Stimulated activated CD4-positive, alpha-beta T cell treated with anti-CD3 and anti-CD28 coated beads, TNF-alpha, amount 100 ng/mL, for 24 hours (primary cell): Measurements from ENCODE around the gene CTCF.
A peak's percentile ranks its signal among the peaks of the same experiment; 100 is the strongest.

Experiments used
- DNase-seq, 3 experiments: peaks; one replicate each; pipeline ENCODE4 v3.0.0-alpha.2; 2020; ENCODE audit warnings: low read depth in 3 of 3

CTCF gene

DNA sequence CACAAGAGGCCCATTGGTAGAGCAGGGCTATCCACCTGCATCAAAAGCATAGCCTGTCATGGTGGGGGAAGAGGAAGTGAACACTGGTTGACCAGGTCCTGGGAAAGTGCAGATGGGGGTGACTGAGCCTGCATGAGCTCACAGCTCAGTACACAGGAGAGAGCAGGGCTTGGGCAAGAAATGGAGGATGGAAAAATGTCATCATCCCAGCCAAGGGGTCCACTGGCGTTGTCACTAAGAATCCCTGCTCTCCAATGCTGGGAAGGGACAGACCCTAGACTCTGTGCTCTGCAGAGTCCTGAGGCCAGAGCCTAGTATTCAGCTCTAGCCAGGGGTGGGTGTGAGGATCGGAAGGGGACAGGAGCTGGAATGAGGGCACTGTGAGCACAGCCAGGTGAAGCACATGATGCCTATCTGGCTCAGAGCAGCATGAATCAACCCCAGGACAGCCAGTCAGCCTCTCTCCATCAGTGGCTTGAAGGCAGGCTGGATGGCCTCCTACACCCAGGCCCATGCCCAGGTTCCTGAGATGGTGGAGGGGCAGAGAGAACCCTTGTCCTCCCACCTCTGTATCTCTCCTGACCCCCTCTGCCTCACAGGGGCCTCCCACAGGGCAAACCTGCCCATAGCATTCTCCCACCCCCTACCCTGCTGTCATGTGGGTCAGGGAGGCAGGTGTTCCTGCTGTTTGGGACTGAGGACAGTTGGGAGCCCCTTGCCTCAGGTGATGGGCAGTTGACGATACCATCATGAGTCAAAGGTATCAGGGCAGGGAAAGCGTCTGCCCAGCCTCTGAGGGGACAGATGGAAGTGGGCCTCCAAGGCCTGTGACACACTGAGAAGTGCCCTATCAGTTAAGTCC lies 13.8 kb upstream of the CTCF start:
- no peak for DNase-seq

DNA sequence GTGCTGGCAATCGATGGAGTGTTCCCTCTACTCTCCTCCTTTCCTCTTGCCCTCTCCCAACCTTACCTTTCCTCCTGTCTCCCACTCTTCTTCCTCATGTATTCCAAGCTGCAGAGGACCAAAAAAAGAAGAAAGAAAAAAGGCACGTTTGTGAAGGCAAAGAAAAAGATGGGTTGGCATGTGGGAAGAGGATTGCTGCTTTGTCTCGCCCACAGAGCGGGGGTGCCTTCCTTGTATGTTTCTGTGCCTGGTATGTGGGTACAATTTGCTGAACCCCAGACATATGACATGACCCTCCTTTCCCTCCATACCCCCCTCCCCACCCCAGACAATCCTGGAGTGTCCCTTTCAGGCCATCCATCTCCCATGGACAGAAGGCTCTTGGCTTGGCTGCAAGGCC lies 13.1 kb upstream of the CTCF start:
- no peak for DNase-seq

DNA sequence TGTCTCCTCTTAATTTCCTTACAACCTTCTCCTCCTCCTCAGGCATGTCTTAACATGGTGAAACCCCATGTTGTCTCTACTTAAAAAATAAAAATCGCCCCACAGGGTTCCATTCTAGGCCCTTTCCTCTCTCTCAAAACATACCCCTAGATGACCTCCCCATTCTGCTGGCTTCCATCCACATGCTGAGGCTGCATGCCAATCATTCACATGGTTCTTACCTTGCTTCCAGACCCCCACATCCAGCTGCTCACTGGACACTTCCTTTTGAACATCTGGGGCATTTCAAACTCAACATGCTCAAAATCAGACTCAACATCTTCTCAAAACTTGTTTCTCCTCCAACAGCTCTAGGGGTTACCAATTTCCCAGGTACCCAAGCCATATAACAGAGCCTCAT lies 12.4 kb upstream of the CTCF start:
- no peak for DNase-seq

DNA sequence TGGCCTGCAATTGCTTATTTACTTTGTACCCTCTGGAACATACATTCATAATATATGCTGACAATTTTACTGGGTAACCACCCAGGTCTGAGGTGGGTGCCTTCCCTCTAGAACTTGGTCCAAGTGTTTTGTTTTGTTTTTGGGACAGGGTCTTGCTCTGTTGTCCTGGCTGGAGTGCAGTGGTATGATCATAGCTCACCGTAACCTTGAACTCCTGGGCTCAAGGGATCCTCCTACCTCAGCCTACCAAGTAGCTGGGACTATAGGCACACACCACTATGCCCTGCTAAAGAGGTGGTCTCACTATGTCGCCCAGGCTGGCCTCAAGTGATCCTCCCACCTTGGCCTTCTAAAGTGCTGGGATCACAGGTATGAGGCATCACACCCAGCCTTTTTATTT lies 11.2 kb upstream of the CTCF start:
- no peak for DNase-seq

DNA sequence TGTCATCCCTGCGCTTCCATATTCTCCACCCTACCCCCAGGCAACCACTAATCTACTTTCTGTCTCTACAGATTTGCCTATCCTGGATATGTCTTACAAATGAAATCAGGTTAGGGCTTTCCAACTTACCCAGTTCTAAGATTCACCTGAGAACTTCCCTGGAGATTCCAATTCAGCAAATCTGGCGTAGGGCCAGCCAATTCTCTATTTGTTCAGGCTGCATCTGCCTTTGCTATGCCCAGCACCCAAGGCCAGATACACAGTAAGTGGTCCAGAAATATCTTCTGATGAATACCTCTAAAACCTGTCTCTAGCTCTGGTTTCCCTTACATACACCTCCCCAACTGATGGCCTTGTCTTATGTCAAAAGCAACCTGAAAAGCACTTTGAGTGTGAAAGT lies 10.4 kb upstream of the CTCF start:
- DNase-seq = no peak

DNA sequence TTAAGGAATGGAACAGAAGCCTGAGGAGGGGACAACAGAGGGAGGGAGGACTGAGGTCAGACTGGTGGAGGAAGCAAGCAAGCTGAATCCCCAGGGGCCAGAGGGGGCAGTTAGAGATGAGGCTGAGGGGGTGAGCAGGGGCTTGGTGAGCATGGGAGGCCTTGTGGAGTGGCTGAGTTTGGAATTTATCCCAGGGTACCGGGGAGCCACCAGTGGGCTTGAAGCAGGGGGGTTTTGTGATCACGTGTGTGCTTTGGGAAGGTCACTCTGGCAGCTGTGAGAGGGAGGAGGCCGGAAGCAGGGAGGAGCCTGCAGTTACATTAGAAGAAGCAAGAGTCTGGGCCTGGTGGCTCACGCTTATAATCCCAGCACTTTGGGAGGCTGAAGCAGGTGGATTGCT lies 9.8 kb upstream of the CTCF start:
- DNase-seq = no peak

DNA sequence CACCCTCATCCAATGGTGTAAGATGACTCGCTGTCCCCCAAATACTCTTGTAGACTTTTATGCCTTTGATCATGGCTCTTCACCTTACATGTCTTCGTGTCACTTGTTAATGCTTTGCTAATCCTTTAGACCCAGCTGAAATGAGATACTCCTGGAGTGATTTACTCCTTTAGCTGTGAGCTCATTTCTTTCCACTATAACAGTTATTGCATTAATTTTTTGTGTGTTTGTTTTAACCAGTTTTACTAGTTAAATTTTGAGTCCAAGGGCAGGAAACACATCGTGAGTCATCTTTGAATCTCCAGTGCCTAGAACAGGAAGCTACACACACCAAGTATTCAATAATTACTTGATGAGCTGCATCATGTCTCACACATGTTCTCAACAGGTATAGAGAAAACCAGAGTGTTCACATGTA lies 6.5 kb upstream of the CTCF start:
- DNase-seq = no peak

DNA sequence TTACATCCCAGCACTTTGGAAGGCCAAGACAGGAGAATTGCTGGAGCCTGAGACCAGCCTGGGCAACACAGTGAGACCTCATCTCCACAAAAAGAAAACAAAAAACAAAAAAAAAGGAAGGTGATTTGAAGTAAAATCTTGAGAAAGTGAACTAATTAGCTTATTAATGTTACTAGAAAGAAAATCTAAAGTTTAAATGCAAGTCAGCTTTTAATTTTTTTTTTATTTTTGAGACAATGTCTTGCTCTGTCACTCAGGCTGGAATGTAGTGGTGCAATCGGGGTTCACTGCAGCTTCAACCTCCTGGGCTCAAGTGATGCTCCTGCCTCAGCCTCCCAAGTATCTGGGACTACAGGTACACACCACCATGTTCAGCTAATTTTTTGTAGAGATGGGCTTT lies 3.5 kb upstream of the CTCF start:
- DNase-seq = no peak

DNA sequence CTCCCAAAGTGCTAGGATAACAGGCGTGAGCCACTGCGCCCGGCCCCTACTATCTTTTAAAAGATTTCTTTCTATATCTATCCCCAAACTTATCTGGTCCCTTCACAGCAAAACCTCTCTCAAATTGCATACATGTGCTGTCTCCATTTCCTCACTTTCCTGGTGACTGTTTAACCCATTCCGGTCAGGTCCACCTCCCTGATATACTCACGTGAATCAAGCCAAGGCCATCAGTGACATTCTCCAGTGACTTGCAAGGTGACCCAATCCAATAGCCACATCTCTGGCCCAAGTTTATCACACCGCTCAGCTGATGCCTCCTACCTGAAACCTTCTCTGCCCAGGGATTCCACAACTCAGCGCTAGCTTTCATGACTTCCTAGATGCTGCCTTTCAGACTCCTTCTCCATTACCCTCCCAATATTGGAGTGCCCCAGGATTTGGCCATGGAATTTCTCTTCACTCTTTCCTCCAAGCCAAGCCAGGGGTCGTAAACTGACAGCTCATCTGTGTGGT lies 1.4 kb upstream of the CTCF start:
- no peak for DNase-seq

DNA sequence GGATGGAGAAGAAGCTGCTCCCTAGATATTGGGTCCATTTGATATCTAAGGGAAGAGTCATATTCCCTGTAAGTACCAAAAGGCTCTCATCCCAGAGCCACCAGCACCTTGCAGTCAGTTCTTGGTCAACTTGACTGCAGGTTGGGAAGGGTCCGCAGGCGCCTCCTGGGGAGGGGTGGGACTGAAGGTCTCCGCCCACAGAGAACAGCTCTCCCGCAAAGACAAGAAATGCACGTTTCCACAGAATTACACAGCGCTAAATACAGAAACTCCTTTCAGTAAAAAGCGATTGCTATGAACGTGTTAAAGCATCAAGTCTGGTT lies 864 bp upstream of the CTCF start:
- DNase-seq = no peak

DNA sequence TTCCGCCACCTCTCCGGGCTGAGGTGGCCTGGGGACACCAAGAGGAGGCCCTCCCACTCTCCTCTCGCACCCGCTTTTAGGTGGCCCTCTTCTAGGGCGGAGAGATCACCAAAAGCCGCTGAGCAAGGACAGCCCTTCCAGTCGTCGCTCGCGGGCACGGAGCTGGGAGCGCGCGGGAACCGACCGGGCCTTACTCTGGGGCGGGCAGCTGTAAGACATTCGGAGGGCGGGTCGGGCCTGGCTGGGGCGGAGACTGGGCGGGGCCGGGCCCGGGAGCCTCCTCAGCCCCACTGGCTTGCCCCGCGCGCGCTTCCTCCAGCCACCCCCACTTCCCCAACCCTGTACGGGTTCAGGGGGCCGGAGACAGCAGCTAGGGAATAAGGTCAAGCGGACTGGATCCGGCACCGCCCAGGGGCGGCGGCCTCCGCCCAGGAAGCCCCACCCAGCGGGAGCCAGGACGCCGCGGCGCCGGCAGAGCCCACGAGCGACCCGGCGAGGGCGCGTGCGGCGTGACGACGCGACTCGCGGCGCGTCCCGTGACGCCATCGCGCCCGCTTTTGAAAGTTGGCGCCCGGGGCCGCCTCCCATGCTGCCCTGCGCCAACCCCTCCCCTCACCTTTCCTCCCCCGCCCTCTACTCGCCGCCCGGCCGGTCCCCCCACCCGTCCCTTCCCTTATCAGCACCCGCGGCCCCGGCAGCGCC lies 351 bp upstream of the CTCF start:
- peak; percentile 92 to 99 (median 94) for DNase-seq

DNA sequence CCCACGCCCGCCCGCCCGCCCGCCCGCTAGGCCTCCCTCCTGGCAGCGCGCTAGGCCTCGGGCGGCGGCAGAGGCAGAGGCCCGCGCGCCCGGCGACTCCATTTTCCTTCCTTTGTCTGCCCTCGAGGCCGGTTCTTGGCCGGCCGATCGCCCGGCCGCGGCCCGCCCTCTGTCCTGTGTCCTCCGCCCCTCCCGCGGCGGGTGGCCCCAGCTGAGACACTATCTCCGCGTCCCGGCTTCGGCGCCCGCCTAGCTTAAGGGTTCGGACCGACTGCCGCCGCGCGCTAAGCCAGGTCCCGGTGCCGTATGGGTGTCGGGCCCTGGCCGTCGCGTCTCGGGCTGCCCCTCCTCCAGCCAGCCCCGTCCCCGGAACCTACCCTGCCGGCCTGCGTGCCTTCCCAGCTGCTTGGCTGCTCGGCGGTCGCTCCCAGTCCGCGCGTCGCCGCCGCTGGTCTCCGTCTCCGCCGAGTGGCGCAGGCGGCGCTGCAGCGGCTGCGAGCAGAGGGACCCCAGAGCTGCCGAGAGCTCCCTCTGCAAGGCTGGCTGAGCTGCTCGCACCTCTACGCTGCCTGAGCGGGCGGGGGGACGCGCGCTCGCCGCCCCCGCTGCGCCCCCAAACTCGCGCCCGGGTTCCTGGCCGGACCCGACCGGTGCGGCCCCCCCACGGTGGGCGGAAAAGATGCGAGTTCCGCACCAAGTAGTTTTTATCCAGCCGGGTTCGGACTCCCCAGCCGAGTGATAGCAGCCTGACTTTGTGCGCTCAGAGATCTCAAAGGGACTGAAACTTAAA lies 787 bp downstream of the CTCF start:
- DNase-seq = peak in 1 of 3 experiments; percentile 45

DNA sequence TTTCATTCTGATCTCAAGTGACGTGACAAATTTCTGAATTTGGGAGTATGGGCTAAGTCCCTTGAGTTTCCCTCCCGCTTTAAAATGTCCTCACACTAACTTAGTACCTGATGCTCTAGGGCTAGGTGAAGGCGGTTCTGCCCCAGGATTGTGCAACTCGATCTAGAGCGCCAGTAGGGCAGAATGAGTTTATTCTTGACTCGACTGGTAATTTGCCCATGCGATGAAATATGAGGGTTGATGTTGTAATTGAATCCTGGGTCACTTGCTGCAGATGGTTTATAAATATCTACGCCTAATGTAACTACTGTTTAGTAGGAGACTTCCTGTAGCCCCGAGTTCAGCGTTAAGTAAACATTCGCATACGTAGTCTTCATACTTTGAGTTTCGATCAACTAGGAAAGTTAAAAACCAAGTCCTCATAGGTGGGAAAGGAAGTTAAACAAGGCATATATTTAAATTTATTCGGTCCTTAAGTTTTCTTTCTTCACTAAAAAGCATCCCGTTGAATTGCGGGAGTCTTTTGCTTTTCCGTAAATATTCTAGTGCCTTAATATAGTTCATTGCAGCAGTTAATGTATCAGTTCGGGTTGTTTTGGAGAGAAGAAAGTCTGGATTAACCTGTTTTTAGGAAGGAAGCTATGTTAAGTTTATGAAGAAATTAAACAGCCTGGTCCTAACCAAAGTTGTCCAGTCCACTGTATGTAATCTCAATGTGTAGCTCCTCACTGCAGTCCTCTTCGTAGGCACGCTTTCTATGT lies 1.6 kb downstream of the CTCF start:
- no peak for DNase-seq

DNA sequence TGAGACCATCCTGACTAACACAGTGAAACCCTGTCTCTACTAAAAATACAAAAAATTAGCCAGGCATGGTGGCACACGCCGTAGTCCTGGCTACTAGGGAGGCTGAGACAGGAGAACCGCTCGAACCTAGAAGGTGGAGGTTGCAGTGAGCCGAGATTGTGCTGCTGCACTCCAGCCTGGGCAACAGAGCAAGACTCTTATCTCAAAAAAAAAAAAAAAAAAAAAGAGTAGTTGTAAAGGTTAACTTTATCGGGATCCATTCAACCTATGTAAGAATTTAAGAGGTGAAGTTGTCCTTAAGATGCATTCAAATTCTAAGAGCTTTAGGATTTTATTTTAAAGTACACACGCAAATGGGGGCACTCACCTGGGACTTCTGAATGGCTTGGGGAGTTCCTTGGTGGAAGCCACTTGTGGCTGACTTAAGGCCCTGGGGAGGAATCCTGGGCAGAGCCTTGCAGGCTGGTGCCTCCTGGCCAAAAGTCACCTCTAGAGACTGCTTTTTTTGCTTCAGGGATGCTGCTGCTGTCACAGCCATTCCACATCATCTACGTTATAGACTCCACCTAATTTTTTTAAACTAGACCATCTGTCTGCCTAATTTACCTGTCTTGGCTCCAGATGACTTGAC lies 3.3 kb downstream of the CTCF start:
- DNase-seq = no peak

DNA sequence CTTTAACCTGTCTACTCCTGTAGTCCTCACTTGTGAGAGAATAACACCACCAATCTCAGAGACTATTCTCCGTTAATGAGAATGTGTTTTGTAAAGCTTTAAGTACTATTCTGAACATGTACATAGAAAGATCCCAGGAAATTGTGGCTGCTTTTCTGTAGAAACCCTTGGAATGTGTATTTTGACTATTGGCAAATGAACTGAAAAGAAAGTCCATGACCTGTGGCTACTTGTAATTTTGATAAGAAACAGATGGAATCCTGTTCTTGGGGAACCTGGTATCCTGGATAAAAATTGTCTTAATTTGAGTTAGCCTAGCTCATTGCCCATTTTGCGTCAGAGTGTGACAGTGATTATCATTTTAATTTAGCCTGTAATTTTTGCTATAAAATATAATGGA lies 9.1 kb downstream of the CTCF start:
- DNase-seq = no peak

DNA sequence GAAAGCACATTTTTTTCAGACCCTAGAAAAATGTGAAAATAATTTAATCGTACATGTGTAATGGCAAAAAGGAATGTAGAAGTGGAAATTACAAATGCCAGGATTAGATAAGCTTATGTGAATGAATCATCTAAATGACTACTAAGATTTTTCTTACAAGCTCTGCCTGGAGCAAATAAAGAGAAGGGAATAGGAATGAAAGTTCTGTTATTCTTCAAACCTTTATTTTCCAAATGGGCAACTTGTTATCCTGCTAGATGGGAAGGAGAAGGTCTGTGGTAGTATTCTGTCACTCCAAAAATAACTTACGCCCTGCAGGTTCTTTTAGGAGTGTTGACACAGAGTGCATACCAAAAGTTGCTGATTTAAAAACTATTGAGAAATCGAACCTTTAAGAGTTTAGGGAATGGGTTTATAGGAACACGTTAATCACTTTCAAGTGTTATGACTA lies 9.7 kb downstream of the CTCF start:
- DNase-seq = no peak

DNA sequence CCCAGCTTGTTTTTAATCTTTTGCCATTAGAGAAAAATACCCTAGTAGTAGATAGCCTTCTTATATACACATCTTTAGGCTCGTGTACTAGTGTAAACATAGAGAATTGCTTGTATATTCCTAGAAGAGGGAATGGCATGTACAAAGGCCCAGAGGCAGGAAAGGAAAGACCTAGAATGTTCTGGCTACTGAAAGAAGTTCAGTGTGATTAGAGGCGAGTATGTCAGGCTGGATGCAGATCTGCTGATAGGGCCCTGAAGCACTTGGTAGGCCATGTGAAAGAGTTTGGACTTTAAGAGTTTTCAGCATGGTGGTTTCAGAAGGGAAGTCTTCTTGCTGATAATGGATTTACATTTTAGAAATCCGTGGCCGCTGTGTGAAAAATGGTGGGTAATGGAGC lies 17.4 kb downstream of the CTCF start:
- DNase-seq = no peak

DNA sequence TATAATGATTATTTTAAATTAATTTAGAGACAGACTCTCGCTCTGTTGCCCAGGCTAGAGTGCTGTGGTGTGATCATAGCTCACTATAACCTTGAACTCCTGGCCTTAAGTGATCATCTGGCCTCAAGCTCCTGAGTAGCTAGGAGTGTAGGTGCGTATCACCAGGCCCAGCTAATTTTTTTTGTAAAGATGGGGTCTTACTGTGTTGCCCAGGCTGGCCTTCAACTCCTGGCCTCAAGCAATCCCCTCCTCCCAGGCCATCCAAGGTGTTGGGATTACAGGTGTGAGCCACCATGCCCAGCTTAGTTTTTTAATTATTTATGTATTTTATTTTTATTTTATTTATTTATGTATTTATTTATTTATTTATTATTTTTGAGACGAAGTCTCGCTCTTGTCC lies 17.9 kb downstream of the CTCF start:
- no peak for DNase-seq

DNA sequence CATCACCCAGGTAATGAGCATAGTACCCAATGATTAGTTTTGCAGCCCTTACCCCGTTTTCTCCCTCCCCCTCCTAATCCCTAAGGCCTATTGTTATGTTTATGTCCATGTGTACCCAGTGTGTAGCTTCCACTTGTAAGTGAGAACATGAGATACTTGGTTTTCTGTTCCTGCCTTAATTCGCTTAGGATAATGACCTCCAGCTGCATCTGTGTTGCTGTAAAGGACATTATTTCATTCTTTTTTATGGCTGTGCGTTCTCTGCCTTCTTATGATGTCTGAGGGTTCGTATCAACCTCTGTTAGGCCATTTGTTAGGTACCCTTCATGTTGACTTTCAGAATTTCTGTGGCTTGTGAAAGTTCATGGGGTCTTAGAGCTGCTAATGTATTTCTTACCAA lies 31.0 kb downstream of the CTCF start:
- no peak for DNase-seq

DNA sequence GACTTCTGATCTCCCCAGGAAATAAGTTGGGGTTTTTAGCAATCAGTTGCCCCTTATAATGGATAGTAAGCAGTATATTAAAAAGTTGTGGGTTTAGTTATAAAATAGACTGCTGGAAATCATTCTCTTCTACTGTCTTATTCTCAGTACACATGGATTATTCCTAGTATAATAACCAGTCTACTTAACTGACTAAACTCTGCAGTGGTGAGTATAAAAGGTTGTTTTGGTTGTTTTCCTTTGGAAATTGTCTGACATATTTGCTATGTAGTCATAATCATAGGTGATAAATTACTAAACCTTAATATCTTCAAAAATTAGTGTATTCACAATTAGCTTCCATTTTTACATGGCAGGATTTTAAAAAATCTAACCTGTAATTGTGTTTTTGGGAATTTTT lies 31.4 kb downstream of the CTCF start:
- DNase-seq = no peak

DNA sequence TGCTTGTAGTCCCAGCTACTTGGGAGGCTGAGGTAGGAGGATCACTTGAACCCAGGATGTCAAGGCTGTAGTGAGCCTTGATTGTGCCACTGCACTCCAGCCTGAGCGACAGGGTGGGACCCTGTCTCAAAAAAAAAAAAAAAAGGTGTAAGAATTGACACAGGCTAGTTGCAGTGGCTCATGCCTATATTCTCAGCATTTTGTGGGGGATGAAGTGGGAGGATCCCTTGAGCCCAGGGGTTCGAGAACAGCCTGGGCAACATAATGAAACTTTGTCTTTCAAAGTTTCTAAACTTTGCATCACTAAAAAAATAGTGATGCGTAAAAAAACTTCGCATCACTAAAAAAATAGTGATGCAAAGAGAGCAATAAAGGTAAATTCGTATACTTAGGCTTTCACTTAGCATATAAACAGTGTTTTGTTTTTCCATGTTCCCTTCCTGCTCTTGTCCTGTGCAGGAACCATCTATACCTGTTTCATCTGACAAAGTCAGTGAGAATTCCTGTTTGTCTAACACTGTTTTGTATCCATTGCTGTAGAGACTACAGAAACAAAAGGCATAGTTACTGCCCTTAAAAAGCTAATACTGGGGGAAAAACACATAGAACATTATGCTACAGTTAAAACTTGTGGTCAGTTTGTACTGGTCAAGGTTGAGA lies 32.1 kb downstream of the CTCF start:
- no peak for DNase-seq
